WTC11 (cell line): ENCODE results near the gene IPP. TPM values are rescaled to one million over a fixed set of nuclear protein-coding genes. Genes with fewer than 3 reads are reported as not detected.

Experiments used
- total RNA-seq: library from RNA; stranded (reverse); gene quantifications from 3 replicates; pipeline ENCODE4 v1.2.3, GENCODE V29; 2021

The IPP gene
- total RNA-seq, 1 experiment from 2014 or later, result 6.3 TPM

Other genes with a start within 250 kb of the IPP start
- 1,102 to 1,197 TPM (median 1,130 TPM) in 3 replicates for gene PRDX1, start 228.8 kb downstream of the IPP start, total RNA-seq
- gene AKR1A1, start 199.8 kb downstream of the IPP start, total RNA-seq, result 338 to 380 TPM (median 371 TPM) in 3 replicates
- 488 to 535 TPM (median 489 TPM) in 3 replicates for gene NASP, start 166.6 kb downstream of the IPP start, total RNA-seq
- 2.1 to 3.5 TPM (median 2.4 TPM) in 3 replicates for gene CCDC17, start 126.6 kb downstream of the IPP start, total RNA-seq
- 123 to 126 TPM (median 126 TPM) in 3 replicates for gene GPBP1L1, start 64.1 kb downstream of the IPP start, total RNA-seq
- gene TMEM69, start 62.5 kb downstream of the IPP start, total RNA-seq, result 37.5 to 44.9 TPM (median 40.9 TPM) in 3 replicates
- 27.8 to 37.2 TPM (median 30.7 TPM) in 3 replicates for gene MAST2, start 53.0 kb upstream of the IPP start, total RNA-seq